GM18505 (cell line): Measurements from ENCODE around the gene ENO2.
"Not testable (repeated sequence)": the region's sequence is repeated elsewhere in the genome, so short reads cannot be mapped to it uniquely, and the experiment has no call there.

Source experiments
- ATAC-seq: cut with Tn5 transposase; IDR thresholded peaks from one replicate; pipeline ENCODE4 v1.9.1; 2021; ENCODE audit not compliant: unreplicated experiment
- POLR2A ChIP-seq: IDR thresholded peaks from 4 replicates; pipeline ENCODE4 v1.6.1; 2011; ENCODE audit warnings: borderline replicate concordance; ENCODE audit not compliant: insufficient read depth, insufficient read length; ENCODE audit errors: extremely low read depth

Gene ENO2

GRCh38 chr12:6894321-6894720 is 20.1 kb upstream of the ENO2 start:
- no peak for ATAC-seq

GRCh38 chr12:6896846-6897435 is 17.4 kb upstream of the ENO2 start:
- ATAC-seq = no peak
- no peak for TF ChIP-seq POLR2A

More at GRCh38 chr12:6894321-6894720, 20.1 kb upstream of the ENO2 start:
- no peak for TF ChIP-seq POLR2A

GRCh38 chr12:6899427-6899826 is 15.0 kb upstream of the ENO2 start:
- no peak for TF ChIP-seq POLR2A
- ATAC-seq = no peak

- no peak for ATAC-seq
- TF ChIP-seq POLR2A = no peak
Observed at GRCh38 chr12:6899837-6900519, 14.4 kb upstream of the ENO2 start.

- no peak for TF ChIP-seq POLR2A
- ATAC-seq = no peak
Observed at GRCh38 chr12:6902448-6902847, 11.9 kb upstream of the ENO2 start.

- no peak for ATAC-seq
- no peak for TF ChIP-seq POLR2A
Observed at GRCh38 chr12:6903722-6904121, 10.7 kb upstream of the ENO2 start.

- TF ChIP-seq POLR2A = peak; percentile 55
- ATAC-seq = peak; percentile 86
Observed at GRCh38 chr12:6904280-6905276, 9.8 kb upstream of the ENO2 start, which contains the start of gene LRRC23. LRRC23 (plus strand) TSS chr12:6904822; CDS start chr12:6905634, 812 bp downstream.

- ATAC-seq = no peak
Observed at GRCh38 chr12:6905414-6906040, 8.9 kb upstream of the ENO2 start.

GRCh38 chr12:6908141-6908540 is 6.2 kb upstream of the ENO2 start:
- ATAC-seq = not testable (repeated sequence)

More at GRCh38 chr12:6905414-6906040, 8.9 kb upstream of the ENO2 start:
- TF ChIP-seq POLR2A = no peak

GRCh38 chr12:6909421-6910145 is 4.8 kb upstream of the ENO2 start:
- no peak for TF ChIP-seq POLR2A
- ATAC-seq = no peak

- no peak for ATAC-seq
Observed at GRCh38 chr12:6912164-6912935, 2.0 kb upstream of the ENO2 start.

More at GRCh38 chr12:6912164-6912935, 2.0 kb upstream of the ENO2 start:
- no peak for TF ChIP-seq POLR2A
